Peyer's patch (tissue), 4 donors: ENCODE results near the gene PRKAR2A.

Experiments
- POLR2A ChIP-seq, 2 donors: fragments of 450-650 bp; IDR thresholded peaks; one replicate each; pipeline ENCODE4 v1.5.1; 2017; ENCODE audit warnings: antibody characterized with exemption in 2 of 2, mild to moderate bottlenecking in 2 of 2, moderate library complexity in 2 of 2
- TF ChIP-seq, protein P1 (sequence below), 6 experiments: fragments of 450-650 bp in 4 of 6; fragments of 200-600 bp in 2 of 6; sonication (generic) in 1 of 6; IDR thresholded peaks; one replicate each; pipeline ENCODE4 v1.5.1; 2017 to 2019; ENCODE audit warnings: antibody characterized with exemption in 6 of 6, mild to moderate bottlenecking in 3 of 6, moderate library complexity in 1 of 6

DNA sequence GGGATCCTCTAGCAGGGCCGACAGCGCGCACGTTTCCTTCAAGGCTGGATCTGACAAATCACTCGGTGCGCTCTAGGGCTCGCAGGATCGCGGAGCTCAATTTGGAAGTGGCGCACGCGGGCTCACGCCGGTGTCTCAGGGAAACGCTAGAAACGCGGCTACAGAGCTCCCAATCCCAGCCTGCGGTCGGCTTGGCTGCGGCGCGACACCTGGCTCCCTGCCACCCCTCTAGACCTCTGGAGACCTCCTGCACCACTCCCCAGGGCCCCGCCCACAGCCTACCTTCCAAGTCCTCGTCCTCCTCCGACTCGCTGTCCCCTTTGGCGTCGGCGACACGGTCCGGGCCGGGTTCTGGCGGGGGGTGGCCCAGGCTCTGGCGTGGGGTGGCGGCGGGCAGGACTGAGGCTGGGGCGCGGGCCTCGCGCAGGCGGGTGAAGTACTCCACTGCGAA lies 596 bp downstream of the PRKAR2A start:
- TF ChIP-seq, protein P1, sequence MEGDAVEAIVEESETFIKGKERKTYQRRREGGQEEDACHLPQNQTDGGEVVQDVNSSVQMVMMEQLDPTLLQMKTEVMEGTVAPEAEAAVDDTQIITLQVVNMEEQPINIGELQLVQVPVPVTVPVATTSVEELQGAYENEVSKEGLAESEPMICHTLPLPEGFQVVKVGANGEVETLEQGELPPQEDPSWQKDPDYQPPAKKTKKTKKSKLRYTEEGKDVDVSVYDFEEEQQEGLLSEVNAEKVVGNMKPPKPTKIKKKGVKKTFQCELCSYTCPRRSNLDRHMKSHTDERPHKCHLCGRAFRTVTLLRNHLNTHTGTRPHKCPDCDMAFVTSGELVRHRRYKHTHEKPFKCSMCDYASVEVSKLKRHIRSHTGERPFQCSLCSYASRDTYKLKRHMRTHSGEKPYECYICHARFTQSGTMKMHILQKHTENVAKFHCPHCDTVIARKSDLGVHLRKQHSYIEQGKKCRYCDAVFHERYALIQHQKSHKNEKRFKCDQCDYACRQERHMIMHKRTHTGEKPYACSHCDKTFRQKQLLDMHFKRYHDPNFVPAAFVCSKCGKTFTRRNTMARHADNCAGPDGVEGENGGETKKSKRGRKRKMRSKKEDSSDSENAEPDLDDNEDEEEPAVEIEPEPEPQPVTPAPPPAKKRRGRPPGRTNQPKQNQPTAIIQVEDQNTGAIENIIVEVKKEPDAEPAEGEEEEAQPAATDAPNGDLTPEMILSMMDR (IDR thresholded peaks at IDR 0.05): no peak
- TF ChIP-seq POLR2A (IDR thresholded peaks at IDR 0.05): no peak
